Fibroblast of villous mesenchyme (primary cell): ENCODE data around the gene EIF2B2. TPM values are rescaled to one million over a fixed set of nuclear protein-coding genes. Genes with fewer than 3 reads are reported as not detected.

ENCODE experiments used
- DNase-seq: peaks from one replicate; pipeline ENCODE4 v3.0.0-alpha.2; 2010; ENCODE audit warnings: low read depth
- H3K4me3 ChIP-seq: 2 replicates; pipeline ENCODE4 v1.5.1; 2011; ENCODE audit warnings: low read depth, mild to moderate bottlenecking, low read length
- CTCF ChIP-seq: IDR thresholded peaks from 2 replicates; pipeline ENCODE4 v1.5.1; 2012; ENCODE audit warnings: low read depth, mild to moderate bottlenecking, low read length; ENCODE audit not compliant: insufficient read depth
- total RNA-seq: library from RNA; depleted of rRNA; stranded (reverse); fragments of >200 nt; gene quantifications from 2 replicates; pipeline ENCODE4 v1.2.3, GENCODE V29; 2012

EIF2B2 gene
- total RNA-seq, 1 donor = 46.6 TPM

- no peak overlapping the region for H3K4me3 ChIP-seq
- TF ChIP-seq CTCF = no peak
- peak; percentile 8 for DNase-seq
Observed at GRCh38 chr14:74977901-74978385, 24.8 kb upstream of the EIF2B2 start.

GRCh38 chr14:74978416-74978947 lies 24.2 kb upstream of the EIF2B2 start:
- peak; percentile 22 for DNase-seq
- no peak overlapping the region for H3K4me3 ChIP-seq
- no peak for TF ChIP-seq CTCF

- TF ChIP-seq CTCF = no peak
- no peak overlapping the region for H3K4me3 ChIP-seq
- no peak for DNase-seq
Observed at GRCh38 chr14:74979029-74979428, 23.7 kb upstream of the EIF2B2 start.

GRCh38 chr14:74979442-74980397 lies 23.0 kb upstream of the EIF2B2 start:
- peak; percentile 31 for TF ChIP-seq CTCF
- no peak overlapping the region for H3K4me3 ChIP-seq
- peak; percentile 47 for DNase-seq

- no peak overlapping the region for H3K4me3 ChIP-seq
- DNase-seq = no peak
- TF ChIP-seq CTCF = no peak
Observed at GRCh38 chr14:74980398-74980730, 22.4 kb upstream of the EIF2B2 start.

- TF ChIP-seq CTCF = no peak
- DNase-seq = peak; percentile 41
- no peak overlapping the region for H3K4me3 ChIP-seq
Observed at GRCh38 chr14:74980731-74981461, 21.8 kb upstream of the EIF2B2 start.
